ENCODE measurements around the gene EXOC3.

The EXOC3 gene

GRCh38 chr5:439636-440035 is 3.3 kb upstream of the EXOC3 start:
- Histone ChIP-seq H3K27ac (ENCODE audit: insufficient read depth, low read depth, low read length, poor library complexity, severe bottlenecking) (no peak overlapping the region), H3K4me1 (ENCODE audit: control insufficient read depth, insufficient read depth, low read length) (peaks cover 14% of the 10 kb centered on the region), H3K4me3 (ENCODE audit: insufficient read depth, low read depth, low read length) (no peak overlapping the region), H3K36me3 (ENCODE audit: control insufficient read depth, insufficient read depth, low read length) (no peaks in the 10 kb centered on the region), H3K9me3 (ENCODE audit: control insufficient read depth, low read length) (no peaks in the 10 kb centered on the region), H3K27me3 (ENCODE audit: control insufficient read depth, insufficient read depth, low read length, poor library complexity, severe bottlenecking) (no peaks in the 10 kb centered on the region)
- WGBS, 2 experiments = 89% methylated on average over 14 of the region's 14 CpGs

GRCh38 chr5:440401-441201 is 2.4 kb upstream of the EXOC3 start:
- Histone ChIP-seq H3K4me3 (ENCODE audit: insufficient read depth, low read depth, low read length) (no peak overlapping the region), H3K9me3 (ENCODE audit: control insufficient read depth, low read length) (no peaks in the 10 kb centered on the region), H3K27ac (ENCODE audit: insufficient read depth, low read depth, low read length, poor library complexity, severe bottlenecking) (no peak overlapping the region), H3K27me3 (ENCODE audit: control insufficient read depth, insufficient read depth, low read length, poor library complexity, severe bottlenecking) (no peaks in the 10 kb centered on the region), H3K4me1 (ENCODE audit: control insufficient read depth, insufficient read depth, low read length) (peaks cover 14% of the 10 kb centered on the region), H3K36me3 (ENCODE audit: control insufficient read depth, insufficient read depth, low read length) (no peaks in the 10 kb centered on the region)
- WGBS, 2 experiments = 84 to 86% methylated on average over 18 of the region's 18 CpGs

- Histone ChIP-seq H3K36me3 (ENCODE audit: control insufficient read depth, insufficient read depth, low read length) (peaks cover 5% of the 10 kb centered on the region), H3K27me3 (ENCODE audit: control insufficient read depth, insufficient read depth, low read length, poor library complexity, severe bottlenecking) (no peaks in the 10 kb centered on the region), H3K9me3 (ENCODE audit: control insufficient read depth, low read length) (no peaks in the 10 kb centered on the region), H3K4me1 (ENCODE audit: control insufficient read depth, insufficient read depth, low read length) (peaks cover 14% of the 10 kb centered on the region), H3K27ac (ENCODE audit: insufficient read depth, low read depth, low read length, poor library complexity, severe bottlenecking) (no peak overlapping the region), H3K4me3 (ENCODE audit: insufficient read depth, low read depth, low read length) (peak overlapping the region; percentile 95)
- 88 to 90% methylated on average over 5 of the region's 5 CpGs for WGBS, 2 experiments
Observed at GRCh38 chr5:441996-442334, 1.0 kb upstream of the EXOC3 start.

GRCh38 chr5:443239-444151 is 519 bp downstream of the EXOC3 start:
- peaks cover 14% of the 10 kb centered on the region for H3K4me1 ChIP-seq (ENCODE audit: control insufficient read depth, insufficient read depth, low read length)
- H3K27me3 ChIP-seq (ENCODE audit: control insufficient read depth, insufficient read depth, low read length, poor library complexity, severe bottlenecking) = no peaks in the 10 kb centered on the region
- WGBS, 2 experiments = 22 to 23% methylated on average over 62 of the region's 62 CpGs
- H3K9me3 ChIP-seq (ENCODE audit: control insufficient read depth, low read length) = no peaks in the 10 kb centered on the region
- peaks cover 18% of the 10 kb centered on the region for H3K36me3 ChIP-seq (ENCODE audit: control insufficient read depth, insufficient read depth, low read length)
- peak overlapping the region; percentile 95 for H3K4me3 ChIP-seq (ENCODE audit: insufficient read depth, low read depth, low read length)
- no peak overlapping the region for H3K27ac ChIP-seq (ENCODE audit: insufficient read depth, low read depth, low read length, poor library complexity, severe bottlenecking)

GRCh38 chr5:444226-444625 is 1.2 kb downstream of the EXOC3 start:
- Histone ChIP-seq H3K36me3 (ENCODE audit: control insufficient read depth, insufficient read depth, low read length) (peaks cover 18% of the 10 kb centered on the region), H3K4me3 (ENCODE audit: insufficient read depth, low read depth, low read length) (peak overlapping the region; percentile 95), H3K27ac (ENCODE audit: insufficient read depth, low read depth, low read length, poor library complexity, severe bottlenecking) (no peak overlapping the region), H3K4me1 (ENCODE audit: control insufficient read depth, insufficient read depth, low read length) (peaks cover 14% of the 10 kb centered on the region), H3K27me3 (ENCODE audit: control insufficient read depth, insufficient read depth, low read length, poor library complexity, severe bottlenecking) (no peaks in the 10 kb centered on the region), H3K9me3 (ENCODE audit: control insufficient read depth, low read length) (no peaks in the 10 kb centered on the region)
- WGBS, 2 experiments = 93 to 96% methylated on average over 8 of the region's 8 CpGs

- Histone ChIP-seq H3K27ac (ENCODE audit: insufficient read depth, low read depth, low read length, poor library complexity, severe bottlenecking) (no peak overlapping the region), H3K4me3 (ENCODE audit: insufficient read depth, low read depth, low read length) (no peak overlapping the region), H3K27me3 (ENCODE audit: control insufficient read depth, insufficient read depth, low read length, poor library complexity, severe bottlenecking) (no peaks in the 10 kb centered on the region), H3K4me1 (ENCODE audit: control insufficient read depth, insufficient read depth, low read length) (peaks cover 14% of the 10 kb centered on the region), H3K9me3 (ENCODE audit: control insufficient read depth, low read length) (no peaks in the 10 kb centered on the region), H3K36me3 (ENCODE audit: control insufficient read depth, insufficient read depth, low read length) (peaks cover 22% of the 10 kb centered on the region)
- WGBS, 2 experiments = 92 to 96% methylated on average over 10 of the region's 10 CpGs
Observed at GRCh38 chr5:445591-445990, 2.6 kb downstream of the EXOC3 start.

GRCh38 chr5:446066-446882 is 3.3 kb downstream of the EXOC3 start:
- no peaks in the 10 kb centered on the region for H3K27me3 ChIP-seq (ENCODE audit: control insufficient read depth, insufficient read depth, low read length, poor library complexity, severe bottlenecking)
- WGBS, 2 experiments = 94 to 95% methylated on average over 19 of the region's 19 CpGs
- H3K27ac ChIP-seq (ENCODE audit: insufficient read depth, low read depth, low read length, poor library complexity, severe bottlenecking) = no peak overlapping the region
- peaks cover 14% of the 10 kb centered on the region for H3K4me1 ChIP-seq (ENCODE audit: control insufficient read depth, insufficient read depth, low read length)
- H3K36me3 ChIP-seq (ENCODE audit: control insufficient read depth, insufficient read depth, low read length) = peaks cover 26% of the 10 kb centered on the region
- H3K4me3 ChIP-seq (ENCODE audit: insufficient read depth, low read depth, low read length) = no peak overlapping the region
- H3K9me3 ChIP-seq (ENCODE audit: control insufficient read depth, low read length) = no peaks in the 10 kb centered on the region

GRCh38 chr5:446883-447263 is 3.9 kb downstream of the EXOC3 start:
- Histone ChIP-seq H3K4me1 (ENCODE audit: control insufficient read depth, insufficient read depth, low read length) (peaks cover 13% of the 10 kb centered on the region), H3K36me3 (ENCODE audit: control insufficient read depth, insufficient read depth, low read length) (peaks cover 27% of the 10 kb centered on the region), H3K4me3 (ENCODE audit: insufficient read depth, low read depth, low read length) (no peak overlapping the region), H3K27ac (ENCODE audit: insufficient read depth, low read depth, low read length, poor library complexity, severe bottlenecking) (no peak overlapping the region), H3K9me3 (ENCODE audit: control insufficient read depth, low read length) (no peaks in the 10 kb centered on the region), H3K27me3 (ENCODE audit: control insufficient read depth, insufficient read depth, low read length, poor library complexity, severe bottlenecking) (no peaks in the 10 kb centered on the region)
- WGBS, 2 experiments = 80 to 81% methylated on average over 7 of the region's 7 CpGs

- 95 to 97% methylated on average over 21 of the region's 21 CpGs for WGBS, 2 experiments
- Histone ChIP-seq H3K9me3 (ENCODE audit: control insufficient read depth, low read length) (no peaks in the 10 kb centered on the region), H3K4me1 (ENCODE audit: control insufficient read depth, insufficient read depth, low read length) (peaks cover 7% of the 10 kb centered on the region), H3K27ac (ENCODE audit: insufficient read depth, low read depth, low read length, poor library complexity, severe bottlenecking) (no peak overlapping the region), H3K27me3 (ENCODE audit: control insufficient read depth, insufficient read depth, low read length, poor library complexity, severe bottlenecking) (no peaks in the 10 kb centered on the region), H3K36me3 (ENCODE audit: control insufficient read depth, insufficient read depth, low read length) (peaks cover 33% of the 10 kb centered on the region), H3K4me3 (ENCODE audit: insufficient read depth, low read depth, low read length) (no peak overlapping the region)
Observed at GRCh38 chr5:447501-447900, 4.5 kb downstream of the EXOC3 start.

Measured in ectodermal cell (in vitro differentiated cells).